HL-60 (cell line): ENCODE data around the gene SGCG.

Experiments used
- DNase-seq, 2 experiments: peaks; one replicate each; pipeline ENCODE4 v3.0.0-alpha.2; 2010 to 2020; ENCODE audit warnings: low read depth in 1 of 2, low spot score in 1 of 2
- H3K27ac ChIP-seq: fragments of 250-450 bp; sonication (Bioruptor Pico); replicated peaks from 2 replicates; pipeline ENCODE4 v1.5.1; 2020; ENCODE audit warnings: mild to moderate bottlenecking, moderate library complexity
- H3K27me3 ChIP-seq: fragments of 250-450 bp; sonication (Bioruptor Pico); 2 replicates; pipeline ENCODE4 v1.5.1; 2021; ENCODE audit warnings: mild to moderate bottlenecking, moderate library complexity; ENCODE audit not compliant: insufficient read depth, poor library complexity, severe bottlenecking
- H3K4me3 ChIP-seq: replicated peaks from 2 replicates; pipeline ENCODE4 v1.5.1; 2011; ENCODE audit warnings: mild to moderate bottlenecking, control low read depth, low read length; ENCODE audit not compliant: insufficient read depth
- CTCF ChIP-seq: IDR thresholded peaks from one replicate; pipeline ENCODE4 v1.5.1; 2011; ENCODE audit warnings: low read length, control low read depth, inconsistent platforms; ENCODE audit not compliant: insufficient read depth
- GABPA ChIP-seq: IDR thresholded peaks from 2 replicates; pipeline ENCODE4 v1.6.1; 2012; ENCODE audit warnings: low read depth
- POLR2AphosphoS5 ChIP-seq: IDR thresholded peaks from 2 replicates; pipeline ENCODE4 v1.6.1; 2012; ENCODE audit warnings: low read depth
- REST ChIP-seq: IDR thresholded peaks from 2 replicates; pipeline ENCODE4 v1.6.1; 2012; ENCODE audit warnings: low read depth; ENCODE audit not compliant: insufficient replicate concordance
- SPI1 ChIP-seq: IDR thresholded peaks from 2 replicates; pipeline ENCODE4 v1.6.1; 2012; ENCODE audit warnings: low read depth, mild to moderate bottlenecking, borderline replicate concordance

SGCG gene

GRCh38 chr13:23319883-23320224 lies 139.1 kb downstream of the SGCG start:
- Histone ChIP-seq H3K27ac (no peak overlapping the region), H3K4me3 (no peak overlapping the region)

GRCh38 chr13:23320926-23321534 lies 140.3 kb downstream of the SGCG start:
- TF ChIP-seq CTCF (no peak), SPI1 (no peak), POLR2AphosphoS5 (no peak), REST (no peak), GABPA (no peak)
- no peak overlapping the region for H3K4me3 ChIP-seq
- no peak overlapping the region for H3K27ac ChIP-seq
- no peaks in the 10 kb centered on the region for H3K27me3 ChIP-seq
- DNase-seq = no peak

More at GRCh38 chr13:23319883-23320224, 139.1 kb downstream of the SGCG start:
- no peak for DNase-seq
- TF ChIP-seq CTCF (no peak), SPI1 (no peak), GABPA (no peak), REST (no peak), POLR2AphosphoS5 (no peak)
- H3K27me3 ChIP-seq = no peaks in the 10 kb centered on the region

- H3K27ac ChIP-seq = no peak overlapping the region
- H3K27me3 ChIP-seq = no peaks in the 10 kb centered on the region
- no peak for DNase-seq
- no peak overlapping the region for H3K4me3 ChIP-seq
- TF ChIP-seq CTCF (no peak), GABPA (no peak), POLR2AphosphoS5 (no peak), SPI1 (no peak), REST (no peak)
Measured at GRCh38 chr13:23321535-23322241, 140.9 kb downstream of the SGCG start.
